ENCODE data around the gene ATXN7L1.

Gene ATXN7L1

GRCh38 chr7:105594034-105594433, 282.4 kb downstream of the ATXN7L1 start:
- H3K9me2 ChIP-seq (replicated peaks; ENCODE audit: insufficient read depth, low read length), result no peaks in the 10 kb centered on the region
- H3F3A ChIP-seq (ENCODE audit: insufficient read depth, low read length), result peaks cover 24% of the 10 kb centered on the region
- no peak for TF ChIP-seq EZH2phosphoT487 (IDR thresholded peaks at IDR 0.05; ENCODE audit: low read length)
- TF ChIP-seq CTCF (IDR thresholded peaks at IDR 0.05; ENCODE audit: low read length), result peak; percentile 49
- TF ChIP-seq EZH2 (optimal IDR thresholded peaks at IDR 0.05; ENCODE audit: low read depth, low read length), result no peak
- no peak overlapping the region for H3K9ac ChIP-seq (ENCODE audit: low read length)
- H3K36me3 ChIP-seq (replicated peaks; ENCODE audit: insufficient read depth, low read length), result no peaks in the 10 kb centered on the region
- DNase-seq, result peak; percentile 50
- no peaks in the 10 kb centered on the region for H3K27me3 ChIP-seq (replicated peaks; ENCODE audit: insufficient read depth, low read length)
- peak overlapping the region; percentile 28; the same call in 1 of the 2 replicates for H3K4me3 ChIP-seq (ENCODE audit: low read length)
- no peaks in the 10 kb centered on the region for H4K20me1 ChIP-seq (ENCODE audit: insufficient read depth, low read length)
- peaks cover 22% of the 10 kb centered on the region for H3K4me1 ChIP-seq (ENCODE audit: low read length)
- peak overlapping the region; percentile 44 for H3K4me2 ChIP-seq (ENCODE audit: low read depth, low read length)
- peak overlapping the region; percentile 44 for H2AFZ ChIP-seq (ENCODE audit: low read length)
- H3K79me2 ChIP-seq (ENCODE audit: low read length), result no peaks in the 10 kb centered on the region
- H3K9me3 ChIP-seq (replicated peaks; ENCODE audit: insufficient read depth, low read length), result no peaks in the 10 kb centered on the region
- H3K27ac ChIP-seq (ENCODE audit: low read length), result peak overlapping the region; percentile 49; the same call in 1 of the 2 replicates

- TF ChIP-seq EZH2phosphoT487 (IDR thresholded peaks at IDR 0.05; ENCODE audit: low read length) (no peak), CTCF (IDR thresholded peaks at IDR 0.05; ENCODE audit: low read length) (no peak), EZH2 (optimal IDR thresholded peaks at IDR 0.05; ENCODE audit: low read depth, low read length) (no peak)
- Histone ChIP-seq H3F3A (ENCODE audit: insufficient read depth, low read length) (peaks cover 37% of the 10 kb centered on the region), H3K9me2 (replicated peaks; ENCODE audit: insufficient read depth, low read length) (no peaks in the 10 kb centered on the region), H3K36me3 (replicated peaks; ENCODE audit: insufficient read depth, low read length) (no peaks in the 10 kb centered on the region), H3K9me3 (replicated peaks; ENCODE audit: insufficient read depth, low read length) (no peaks in the 10 kb centered on the region), H3K27ac (ENCODE audit: low read length) (no peak overlapping the region), H3K27me3 (replicated peaks; ENCODE audit: insufficient read depth, low read length) (no peaks in the 10 kb centered on the region), H3K4me2 (ENCODE audit: low read depth, low read length) (no peak overlapping the region), H3K79me2 (ENCODE audit: low read length) (no peaks in the 10 kb centered on the region), H3K4me1 (ENCODE audit: low read length) (peaks cover 39% of the 10 kb centered on the region), H3K9ac (ENCODE audit: low read length) (no peak overlapping the region), H3K4me3 (ENCODE audit: low read length) (no peak overlapping the region), H4K20me1 (ENCODE audit: insufficient read depth, low read length) (no peaks in the 10 kb centered on the region), H2AFZ (ENCODE audit: low read length) (no peak overlapping the region)
- DNase-seq, result no peak
Measured at GRCh38 chr7:105591522-105591921, 284.9 kb downstream of the ATXN7L1 start.

GRCh38 chr7:105590793-105591192, 285.6 kb downstream of the ATXN7L1 start:
- Histone ChIP-seq H3K27me3 (replicated peaks; ENCODE audit: insufficient read depth, low read length) (no peaks in the 10 kb centered on the region), H3K79me2 (ENCODE audit: low read length) (no peaks in the 10 kb centered on the region), H3K27ac (ENCODE audit: low read length) (no peak overlapping the region), H3F3A (ENCODE audit: insufficient read depth, low read length) (peaks cover 37% of the 10 kb centered on the region), H4K20me1 (ENCODE audit: insufficient read depth, low read length) (no peaks in the 10 kb centered on the region), H3K4me2 (ENCODE audit: low read depth, low read length) (no peak overlapping the region), H3K36me3 (replicated peaks; ENCODE audit: insufficient read depth, low read length) (no peaks in the 10 kb centered on the region), H3K4me1 (ENCODE audit: low read length) (peaks cover 43% of the 10 kb centered on the region), H3K9me2 (replicated peaks; ENCODE audit: insufficient read depth, low read length) (no peaks in the 10 kb centered on the region), H3K9ac (ENCODE audit: low read length) (no peak overlapping the region), H2AFZ (ENCODE audit: low read length) (no peak overlapping the region), H3K9me3 (replicated peaks; ENCODE audit: insufficient read depth, low read length) (no peaks in the 10 kb centered on the region), H3K4me3 (ENCODE audit: low read length) (no peak overlapping the region)
- DNase-seq, result no peak
- no peak for TF ChIP-seq CTCF (IDR thresholded peaks at IDR 0.05; ENCODE audit: low read length)
- no peak for TF ChIP-seq EZH2phosphoT487 (IDR thresholded peaks at IDR 0.05; ENCODE audit: low read length)
- no peak for TF ChIP-seq EZH2 (optimal IDR thresholded peaks at IDR 0.05; ENCODE audit: low read depth, low read length)

Measured in MM.1S (cell line).